ENCODE data around the gene SYNE4.
"Not testable (repeated sequence)": the region's sequence is repeated elsewhere in the genome, so short reads cannot be mapped to it uniquely, and the experiment has no call there.

The SYNE4 gene

DNA sequence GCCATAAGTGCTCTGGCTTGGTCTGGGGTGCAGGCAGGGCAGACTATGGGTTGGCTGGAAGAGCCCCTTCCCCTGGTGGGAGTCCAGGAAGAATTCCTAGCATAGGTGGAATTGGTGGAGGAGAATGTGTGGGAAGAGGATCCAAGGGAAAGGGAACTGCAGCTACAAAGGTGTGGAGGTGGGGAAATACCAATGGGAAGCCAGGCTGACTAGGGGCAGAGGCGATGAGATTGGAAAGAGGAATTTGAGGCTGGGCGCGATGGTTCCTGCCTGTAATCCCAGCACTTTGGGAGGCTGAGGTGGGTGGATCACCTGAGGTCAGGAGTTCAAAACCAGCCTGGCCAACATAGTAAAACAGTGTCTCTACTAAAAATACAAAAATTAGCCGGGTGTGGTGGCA lies 18.5 kb downstream of the SYNE4 start:
- no peak for DNase-seq (ENCODE audit: low read depth in 2 of 2)

DNA sequence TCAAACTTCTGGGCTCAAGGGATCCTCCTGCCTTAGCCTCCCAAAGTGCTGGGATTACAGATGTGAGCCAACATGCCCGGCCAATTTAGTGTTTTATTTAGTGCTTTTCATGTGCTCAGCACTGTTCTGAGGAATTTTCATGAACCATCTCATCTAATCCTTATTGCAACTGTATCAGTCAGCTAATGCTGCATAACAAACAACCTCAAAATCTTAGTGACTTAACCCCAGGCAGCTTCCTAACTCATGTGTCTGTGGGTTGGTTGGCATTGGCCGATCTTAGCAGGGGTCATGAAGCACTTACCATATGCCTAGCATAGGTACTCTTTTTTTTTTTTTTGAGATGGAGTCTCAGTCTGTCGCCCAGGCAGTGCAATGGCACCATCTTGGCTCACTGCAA lies 19.8 kb downstream of the SYNE4 start:
- DNase-seq (ENCODE audit: low read depth in 2 of 2): no peak

DNA sequence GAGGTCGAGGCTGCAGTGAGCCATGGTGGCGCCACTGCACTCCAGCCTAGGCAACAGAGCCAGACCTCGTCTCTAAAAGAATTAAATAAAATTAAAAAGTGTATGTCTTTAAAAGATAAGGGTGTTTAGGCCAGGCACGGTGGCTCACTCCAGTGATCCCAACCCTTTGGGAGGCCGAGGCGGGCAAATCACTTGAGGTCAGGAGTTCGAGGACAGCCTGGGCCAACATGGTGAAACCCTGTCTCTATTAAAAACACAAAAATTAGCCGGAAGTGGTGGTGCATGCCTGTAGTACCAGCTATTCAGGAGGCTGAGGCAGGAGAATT lies 21.1 kb downstream of the SYNE4 start:
- DNase-seq (ENCODE audit: low read depth in 2 of 2): no peak

DNA sequence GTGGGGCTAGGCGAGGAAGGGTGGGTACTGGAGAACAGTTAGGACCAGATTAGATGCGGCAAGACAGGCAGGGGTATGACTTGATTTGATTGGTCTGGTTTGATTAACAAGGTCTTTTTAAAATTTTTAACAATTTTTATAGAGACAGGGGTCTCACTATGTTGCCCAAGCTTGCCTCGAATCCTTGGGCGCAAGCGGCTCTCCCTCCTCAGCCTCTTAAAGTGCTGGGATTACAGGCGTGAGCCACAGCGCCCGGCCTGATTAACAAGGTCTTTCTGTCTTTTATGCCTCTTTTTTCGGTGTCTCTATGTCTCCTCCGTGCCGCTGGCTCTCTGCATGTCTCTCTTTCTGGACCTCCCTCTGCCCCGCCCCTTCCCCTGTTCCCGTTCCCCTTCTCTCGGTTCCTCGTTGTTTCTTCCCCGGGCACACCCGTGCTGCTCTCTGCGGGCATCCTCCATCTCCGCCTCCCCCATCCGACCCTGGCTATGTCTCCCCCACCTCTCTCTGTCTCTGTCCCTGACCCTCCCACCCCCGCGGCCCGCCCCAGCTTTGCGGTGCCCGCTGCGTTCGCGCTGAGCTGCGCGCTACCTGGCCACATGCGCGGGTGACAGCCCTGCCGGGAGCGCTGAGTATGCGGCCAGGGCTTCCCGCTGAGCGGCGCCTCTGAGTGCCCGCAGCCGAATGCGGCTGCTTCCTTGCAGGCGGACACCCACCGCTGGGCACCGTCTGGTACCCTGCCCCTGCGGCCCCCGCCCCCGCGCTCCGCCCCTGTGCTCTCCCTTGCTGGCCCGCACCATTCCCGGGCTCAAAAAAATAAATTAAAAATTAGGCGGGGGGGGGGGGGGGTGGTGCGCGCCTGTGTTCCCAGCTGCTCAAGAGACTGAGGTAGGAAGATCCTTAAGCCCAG lies 21.7 kb downstream of the SYNE4 start:
- peak in 1 of 2 donors; percentile 16 for DNase-seq (ENCODE audit: low read depth in 2 of 2)

DNA sequence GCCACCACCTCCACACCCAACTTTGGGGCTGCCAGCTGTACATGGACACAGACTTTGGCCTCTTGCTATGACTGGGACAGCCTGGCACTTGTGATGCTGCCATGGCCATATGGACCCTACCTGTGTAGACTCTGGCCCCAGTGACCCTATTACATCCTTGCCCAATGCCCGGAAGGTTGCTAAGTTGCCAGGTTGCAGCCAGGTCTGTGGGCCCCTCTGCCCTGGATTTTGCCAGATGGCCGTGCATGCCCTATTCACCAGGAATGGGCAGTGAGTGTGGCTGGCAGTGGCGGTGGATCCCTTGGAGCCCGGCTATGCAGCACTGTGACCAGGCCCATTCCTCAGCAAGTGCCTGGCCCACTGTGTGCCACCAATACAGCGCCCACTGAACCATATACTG lies 22.5 kb downstream of the SYNE4 start:
- no peak for DNase-seq (ENCODE audit: low read depth in 2 of 2)

DNA sequence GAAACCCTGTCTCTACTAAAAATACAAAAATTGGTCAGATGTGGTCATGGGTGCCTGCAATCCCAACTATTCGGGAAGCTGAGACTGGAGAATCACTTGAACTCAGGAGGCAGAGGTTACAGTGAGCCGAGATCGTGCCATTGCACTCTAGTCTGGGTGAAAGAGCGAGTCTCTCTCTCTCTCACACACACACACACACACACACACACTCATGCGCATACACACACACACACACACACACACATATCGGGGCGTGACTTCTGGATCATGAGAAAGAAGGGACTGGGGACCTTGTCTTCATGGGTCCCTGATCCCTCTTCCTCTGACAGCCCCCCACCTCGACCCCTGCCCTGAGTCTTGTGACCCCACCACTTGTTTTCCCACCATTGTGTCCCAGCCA lies 25.4 kb downstream of the SYNE4 start:
- DNase-seq (ENCODE audit: low read depth in 2 of 2): no peak

DNA sequence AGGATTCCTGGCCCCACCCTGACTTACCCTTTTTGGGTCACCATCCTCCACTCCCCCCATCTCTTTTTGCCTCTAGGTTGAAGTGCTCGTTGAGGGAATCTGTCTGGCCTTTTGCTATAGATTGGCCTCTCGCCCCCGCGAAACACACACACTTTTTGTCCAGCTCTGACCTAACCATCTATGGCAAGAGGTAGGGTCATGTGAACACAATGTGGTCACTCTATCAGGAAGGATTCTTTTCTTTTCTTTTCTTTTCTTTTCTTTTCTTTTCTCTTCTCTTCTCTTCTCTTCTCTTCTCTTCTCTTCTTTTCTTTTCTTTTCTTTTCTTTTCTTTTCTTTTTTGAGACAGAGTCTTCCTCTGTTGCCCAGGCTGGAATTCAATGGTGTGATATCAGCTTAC lies 27.6 kb downstream of the SYNE4 start:
- DNase-seq (ENCODE audit: low read depth in 2 of 2): not testable (repeated sequence)

DNA sequence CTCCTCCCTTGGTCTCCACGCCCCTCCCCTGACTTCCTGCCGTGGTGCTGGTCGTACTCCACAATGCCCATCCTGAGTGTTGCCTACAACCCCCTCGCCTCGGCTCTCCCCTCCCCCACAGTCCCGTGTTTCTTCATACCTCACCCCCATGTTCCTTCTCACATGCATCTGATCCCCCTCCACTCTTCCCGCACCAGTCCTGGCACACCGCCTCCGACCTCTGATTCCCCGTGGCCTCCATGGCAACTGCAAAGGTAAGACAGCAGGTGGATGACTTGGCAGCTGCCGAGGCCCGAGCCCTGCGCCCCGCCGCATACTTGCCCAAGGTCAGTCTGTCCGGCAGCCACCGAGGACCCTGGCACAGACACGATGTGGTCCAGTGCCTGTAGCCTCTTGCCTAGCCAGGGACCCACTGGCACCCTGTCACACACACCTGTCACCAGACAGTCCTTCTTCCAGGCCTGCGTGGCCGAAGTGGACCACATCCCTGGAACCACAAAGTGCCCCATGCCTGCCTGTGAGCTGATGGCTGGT lies 29.7 kb downstream of the SYNE4 start:
- no peak for DNase-seq (ENCODE audit: low read depth in 2 of 2)

DNA sequence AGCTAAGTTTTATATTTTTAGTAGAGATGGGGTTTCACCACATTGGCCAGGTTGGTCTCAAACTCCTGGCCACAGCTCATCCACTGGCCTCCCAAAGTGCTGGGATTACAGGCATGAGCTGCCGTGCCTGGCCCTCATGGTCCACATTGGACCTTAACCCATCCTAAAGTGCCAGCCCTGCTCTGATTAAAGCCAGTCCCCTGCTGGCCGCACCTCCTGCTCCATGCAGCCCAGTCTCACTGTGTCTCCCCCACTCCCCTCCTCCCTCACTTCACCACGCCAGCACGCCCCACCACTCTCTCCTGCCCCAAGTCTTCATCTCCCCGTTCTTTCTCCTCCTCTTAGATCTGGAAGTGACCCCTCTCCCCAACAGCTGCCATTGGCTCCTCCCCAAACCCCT lies 30.3 kb downstream of the SYNE4 start:
- DNase-seq (ENCODE audit: low read depth in 2 of 2): no peak

DNA sequence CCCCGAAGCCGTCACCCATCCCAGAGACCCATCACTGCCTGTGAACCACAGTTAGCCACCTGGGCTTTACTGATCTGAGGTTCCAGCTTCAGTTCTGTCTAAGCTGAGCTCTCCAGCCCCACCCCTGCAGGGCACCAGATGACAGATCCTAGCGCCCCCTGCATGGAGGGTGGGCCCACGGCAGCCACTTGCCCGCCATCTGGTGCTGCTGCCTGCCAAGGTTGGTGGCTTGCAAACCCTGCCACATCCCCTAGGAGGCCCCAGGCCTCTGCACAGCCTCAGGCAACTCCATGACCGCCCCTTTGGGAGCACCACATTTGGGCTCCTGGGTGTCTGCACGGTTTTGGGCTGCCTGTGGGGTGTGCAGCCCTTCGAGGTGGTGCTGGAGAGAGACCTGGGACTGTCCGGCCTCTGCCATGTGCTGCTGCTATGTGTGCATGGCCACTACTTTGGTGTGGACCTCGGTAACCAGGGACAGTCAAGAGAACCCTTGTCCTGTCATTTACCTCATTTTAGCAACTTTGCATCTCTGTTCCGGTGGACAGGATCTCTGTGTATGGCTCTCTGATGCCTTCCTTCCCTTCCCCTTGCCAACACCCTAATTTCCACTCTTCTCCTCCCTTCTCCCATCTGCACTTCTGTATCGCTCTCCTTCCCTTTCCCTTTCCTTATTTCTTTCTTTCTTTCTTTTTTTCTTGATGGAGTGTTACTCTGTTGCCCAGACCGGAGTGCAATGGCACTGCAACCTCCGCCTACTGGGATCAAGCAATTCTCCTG lies 31.0 kb downstream of the SYNE4 start:
- no peak for DNase-seq (ENCODE audit: low read depth in 2 of 2)

DNA sequence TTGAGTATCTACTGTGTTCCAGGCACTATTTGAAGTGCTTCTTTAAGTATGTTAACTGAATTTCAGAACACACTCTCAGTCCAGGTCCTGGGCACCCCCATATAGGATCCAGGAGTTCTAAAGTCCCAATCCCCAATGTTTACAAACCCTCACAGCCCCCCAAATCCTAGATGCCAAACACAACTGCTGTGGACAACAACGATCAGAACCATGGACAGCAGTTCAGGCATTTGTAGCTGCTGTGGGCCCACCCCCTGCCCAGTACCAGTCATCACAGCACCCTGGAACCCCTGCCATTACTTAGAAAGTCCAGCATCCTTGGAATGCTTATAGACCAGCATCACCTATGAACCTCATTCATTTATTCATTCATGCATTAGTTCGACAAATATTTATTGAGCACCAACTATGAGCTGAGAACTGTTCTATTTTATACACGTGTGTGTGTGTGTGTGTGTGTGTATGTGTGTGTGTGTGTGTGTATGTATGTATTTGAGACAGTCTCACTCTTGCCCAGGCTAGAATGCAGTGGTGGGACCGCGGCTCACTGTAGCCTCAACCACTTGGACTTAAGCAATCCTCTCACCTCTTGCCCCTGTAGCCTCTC lies 32.9 kb downstream of the SYNE4 start:
- no peak for DNase-seq (ENCODE audit: low read depth in 2 of 2)

DNA sequence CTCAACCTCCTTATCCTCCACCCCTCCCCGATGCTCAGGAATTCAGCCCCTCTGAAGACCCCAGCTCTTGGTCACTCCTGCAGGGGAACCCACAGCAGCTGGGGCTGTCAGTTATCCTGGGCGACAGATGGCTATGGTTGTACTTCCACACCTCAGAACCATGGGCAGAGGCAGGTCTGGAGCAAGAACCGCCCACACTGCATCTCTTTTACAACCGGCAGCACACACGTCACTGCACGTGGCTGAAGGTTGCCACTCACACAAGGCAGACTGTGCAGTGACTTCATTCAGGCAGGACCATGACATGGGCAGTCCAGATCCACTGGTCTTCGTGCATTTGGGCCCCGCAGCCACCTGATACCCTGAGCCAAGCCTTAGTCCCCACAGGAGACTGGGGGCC lies 35.1 kb downstream of the SYNE4 start:
- no peak for DNase-seq (ENCODE audit: low read depth in 2 of 2)

DNA sequence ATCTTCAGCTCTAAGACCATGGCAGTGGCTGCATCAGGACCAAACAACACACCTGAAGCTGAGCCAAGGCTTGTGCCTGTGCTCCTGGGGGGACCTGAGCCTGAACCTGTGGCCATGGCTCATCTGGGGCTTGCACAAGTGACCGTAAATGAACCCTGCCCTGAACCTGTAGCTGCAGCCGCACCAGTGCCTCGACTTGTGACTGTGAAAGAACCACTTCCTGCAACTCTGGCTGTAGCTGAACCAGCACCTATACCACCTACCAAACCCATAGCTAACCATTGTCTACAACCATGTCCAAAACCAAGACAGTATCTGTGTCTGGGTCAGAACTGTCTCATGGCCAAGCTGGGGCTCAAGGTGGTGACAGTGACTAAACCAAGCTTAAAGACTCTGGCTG lies 41.8 kb downstream of the SYNE4 start:
- DNase-seq (ENCODE audit: low read depth in 2 of 2): no peak

DNA sequence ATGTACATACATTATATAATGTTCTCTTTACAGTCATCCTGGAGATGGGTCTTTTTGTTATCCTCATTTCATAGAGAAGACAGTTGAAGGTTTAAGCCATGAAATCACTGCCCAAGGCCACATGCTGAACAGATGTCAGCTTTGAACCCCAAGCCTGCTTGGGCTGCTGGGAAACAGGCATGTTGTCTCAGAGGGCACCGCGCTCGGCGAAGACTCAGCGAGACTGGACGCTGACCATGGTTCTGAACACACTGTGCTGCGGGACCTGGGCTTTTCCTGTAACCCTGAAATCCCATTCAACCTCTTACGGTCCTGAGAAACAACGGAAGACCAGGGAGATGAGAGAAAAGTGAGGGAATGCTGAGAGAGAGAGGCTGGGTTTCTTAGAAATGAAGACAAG lies 45.1 kb downstream of the SYNE4 start:
- DNase-seq (ENCODE audit: low read depth in 2 of 2): no peak

DNA sequence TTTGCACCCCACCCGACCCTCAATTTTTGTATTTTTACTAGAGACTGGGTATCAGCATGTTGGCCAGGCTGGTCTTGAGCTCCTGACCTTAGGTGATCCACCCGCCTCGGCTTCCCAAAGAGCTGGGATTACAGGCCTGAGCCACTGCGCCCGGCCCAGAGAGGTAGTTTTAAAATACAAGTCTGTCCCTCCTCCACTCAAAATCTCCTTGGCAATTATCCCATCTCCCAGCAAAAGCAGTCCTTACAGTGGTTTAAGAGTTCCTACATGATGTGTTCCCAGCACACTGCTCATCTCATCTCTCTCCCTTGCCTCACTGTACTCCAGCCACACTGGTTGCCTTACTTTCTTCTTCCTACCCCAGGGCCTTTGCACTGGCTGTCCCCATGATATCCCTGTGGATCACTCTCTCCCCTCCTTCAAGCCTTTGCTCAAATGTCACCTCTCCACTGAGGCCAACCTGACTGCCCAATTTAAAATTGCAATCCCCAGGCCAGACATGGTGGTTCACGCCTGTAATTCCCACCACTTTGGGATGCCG lies 48.1 kb downstream of the SYNE4 start:
- DNase-seq (ENCODE audit: low read depth in 2 of 2): no peak

DNA sequence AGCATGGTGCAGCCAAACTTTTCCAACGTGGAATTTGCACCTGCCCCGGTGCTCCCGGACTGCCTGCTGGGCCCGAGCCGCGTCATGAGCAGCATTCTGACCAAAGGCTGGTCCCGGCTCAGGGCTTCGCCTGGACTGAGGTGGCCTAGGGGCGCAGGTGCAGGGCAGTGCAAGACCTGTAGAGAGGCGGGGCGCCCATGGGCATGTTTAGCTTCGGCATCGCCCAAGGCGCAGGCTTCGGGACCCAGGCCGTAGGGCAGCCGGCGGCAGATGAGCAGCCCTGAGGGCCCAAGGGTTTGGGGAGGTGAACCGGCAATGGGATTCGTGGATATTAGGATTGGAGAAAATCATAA lies 48.7 kb downstream of the SYNE4 start:
- no peak for DNase-seq (ENCODE audit: low read depth in 2 of 2)

DNA sequence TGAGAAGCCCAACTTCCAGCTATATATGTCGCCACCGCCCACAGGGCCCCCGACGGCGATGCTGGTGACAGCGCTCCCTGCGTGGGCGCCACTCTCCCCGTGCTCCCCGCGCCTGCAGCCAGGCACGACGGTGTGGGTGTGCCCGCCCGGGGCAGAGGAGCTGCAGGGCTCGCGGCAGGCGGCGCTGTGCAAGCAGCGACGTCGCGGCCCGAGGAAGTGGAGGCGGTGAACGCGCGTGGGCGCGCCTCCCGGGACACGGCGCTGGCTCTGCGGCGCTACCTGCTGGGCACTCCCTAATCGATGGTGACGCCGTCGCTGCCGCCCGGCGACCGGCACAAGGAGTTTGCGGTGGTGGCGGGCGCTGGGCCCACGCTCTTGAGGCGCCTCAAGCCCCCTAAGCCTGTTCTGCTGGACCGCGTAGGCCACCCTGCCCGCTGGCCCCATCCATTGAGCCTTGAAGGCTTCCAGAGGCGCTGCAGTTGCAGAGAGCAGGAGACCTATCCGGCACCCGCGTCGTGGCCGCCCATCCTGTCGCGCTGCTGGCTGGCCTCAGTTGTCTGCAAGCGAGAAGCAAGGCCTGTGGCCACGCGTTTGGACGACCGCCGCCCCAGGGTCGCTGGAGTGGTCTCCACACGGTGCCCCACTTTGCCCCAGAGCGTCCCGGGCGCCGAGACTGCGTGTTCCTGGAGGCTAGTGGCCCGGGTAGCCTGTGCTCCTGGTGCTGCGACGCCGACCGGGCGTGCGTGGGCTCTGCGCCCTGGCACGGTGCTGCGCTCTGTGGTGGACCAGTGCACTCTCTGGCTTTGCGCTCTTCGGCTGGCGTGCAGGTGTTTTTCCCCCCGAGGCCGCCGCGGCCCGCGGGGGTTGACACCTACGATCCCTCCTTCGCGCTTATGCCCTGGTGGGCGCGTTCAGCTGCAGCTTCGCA lies 49.3 kb downstream of the SYNE4 start:
- peak; percentile 51 to 72 for DNase-seq (ENCODE audit: low read depth in 2 of 2)

DNA sequence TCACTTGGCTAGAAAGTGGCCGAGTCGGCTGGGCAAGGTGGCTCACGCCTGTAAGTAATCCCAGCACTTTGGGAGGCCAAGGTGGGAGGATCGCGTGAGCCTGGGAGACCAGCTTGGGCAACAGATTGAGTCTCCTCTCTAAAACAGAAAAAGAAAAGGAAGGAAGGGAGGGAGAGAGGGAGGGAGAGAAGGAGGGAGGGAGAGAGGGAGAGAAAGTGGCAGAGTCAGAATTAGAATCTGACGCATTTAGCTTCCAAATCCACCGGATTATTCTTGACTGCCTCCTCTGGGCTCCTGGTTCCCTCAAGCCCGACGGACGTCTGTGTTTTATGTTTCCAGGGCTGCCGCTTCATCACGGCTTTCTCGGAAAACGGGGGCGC lies 50.0 kb downstream of the SYNE4 start:
- no peak for DNase-seq (ENCODE audit: low read depth in 2 of 2)

DNA sequence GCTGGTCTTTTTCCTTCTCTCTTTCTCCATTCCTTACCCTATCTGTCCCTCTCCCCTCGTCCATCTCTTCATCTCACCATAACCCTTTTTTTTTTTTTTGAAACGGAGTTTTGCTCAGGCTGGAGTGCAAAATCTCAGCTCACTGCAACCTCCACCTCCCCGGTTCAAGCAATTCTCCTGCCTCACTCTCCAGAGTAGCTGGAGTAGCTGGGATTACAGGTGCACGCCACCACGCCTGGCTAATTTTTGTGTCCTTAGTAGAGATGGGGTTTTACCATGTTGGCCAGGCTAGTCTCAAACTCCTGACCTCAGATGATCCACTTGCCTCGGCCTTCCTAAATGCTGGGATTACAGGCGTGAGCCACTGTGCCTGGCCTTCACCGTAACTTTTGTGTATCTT lies 51.2 kb downstream of the SYNE4 start:
- not testable (repeated sequence) for DNase-seq (ENCODE audit: low read depth in 2 of 2)

DNA sequence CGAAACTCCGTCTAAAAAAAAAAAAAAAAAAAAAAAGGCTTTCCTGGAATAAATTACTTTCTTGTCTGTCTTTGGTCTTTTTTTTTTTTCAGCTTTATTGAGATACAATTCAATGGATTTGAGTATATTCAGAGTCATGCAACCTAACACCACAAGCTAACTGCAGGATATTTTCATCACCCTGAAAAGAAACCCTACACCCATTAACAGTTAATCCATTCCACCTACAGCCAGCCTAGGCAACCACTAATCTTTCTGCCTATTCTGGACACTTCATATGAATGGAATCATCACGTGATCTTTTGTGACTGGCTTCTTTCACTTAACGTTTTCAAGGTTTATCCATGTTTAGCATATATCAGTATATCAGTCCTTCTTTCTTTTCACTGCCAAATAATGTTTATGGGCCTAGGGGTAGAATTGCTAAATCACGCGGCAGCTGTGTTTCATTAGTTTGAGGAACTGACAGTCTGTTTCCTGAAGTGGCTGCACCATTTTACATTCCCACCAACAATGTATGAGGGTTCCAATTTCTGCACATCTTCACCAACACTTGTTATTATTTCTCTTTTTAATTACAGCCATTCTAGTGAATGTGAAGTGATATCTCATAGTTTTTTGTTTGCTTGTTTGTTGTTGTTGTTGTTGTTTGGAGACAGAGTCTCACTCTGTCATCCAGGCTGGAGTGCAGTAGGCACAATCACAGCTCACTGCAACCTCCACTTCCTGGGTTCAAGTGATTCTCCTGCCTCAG lies 52.6 kb downstream of the SYNE4 start:
- no peak for DNase-seq (ENCODE audit: low read depth in 2 of 2)

Data from stimulated activated CD4-positive, alpha-beta T cell treated with anti-CD3 and anti-CD28 coated beads, Interleukin-15, amount 100 ng/mL, for 48 hours (primary cell).